MM.1S (cell line): Measurements from ENCODE around the gene CREBL2.
"Not testable (repeated sequence)": the region's sequence is repeated elsewhere in the genome, so short reads cannot be mapped to it uniquely, and the experiment has no call there.

Source experiments
- DNase-seq: peaks from one replicate; pipeline ENCODE4 v3.0.0-alpha.2; 2015
- H2AFZ ChIP-seq: fragments of 300-600 bp; sonication (generic); 2 replicates; pipeline ENCODE4 v1.6.0; 2016; ENCODE audit warnings: antibody characterized with exemption, low read length
- H3F3A ChIP-seq: fragments of 300-600 bp; sonication (generic); 2 replicates; pipeline ENCODE4 v1.6.1; 2016; ENCODE audit warnings: mild to moderate bottlenecking, antibody characterized with exemption, low read length, moderate library complexity, mixed read lengths; ENCODE audit not compliant: insufficient read depth
- H3K27ac ChIP-seq: fragments of 300-600 bp; sonication (generic); 2 replicates; pipeline ENCODE4 v1.5.1; 2016; ENCODE audit warnings: mild to moderate bottlenecking, low read length
- H3K27me3 ChIP-seq: fragments of 300-600 bp; sonication (generic); replicated peaks from 2 replicates; pipeline ENCODE4 v1.6.0; 2016; ENCODE audit warnings: low read length; ENCODE audit not compliant: insufficient read depth
- H3K36me3 ChIP-seq: fragments of 300-600 bp; sonication (generic); replicated peaks from 2 replicates; pipeline ENCODE4 v1.6.1; 2016; ENCODE audit warnings: mild to moderate bottlenecking, low read length, mixed read lengths; ENCODE audit not compliant: insufficient read depth
- H3K4me1 ChIP-seq: fragments of 300-600 bp; sonication (generic); 2 replicates; pipeline ENCODE4 v1.6.1; 2016; ENCODE audit warnings: low read length, mixed read lengths
- H3K4me2 ChIP-seq: fragments of 300-600 bp; sonication (generic); 2 replicates; pipeline ENCODE4 v1.6.0; 2016; ENCODE audit warnings: low read depth, low read length
- H3K4me3 ChIP-seq: fragments of 300-600 bp; sonication (generic); 2 replicates; pipeline ENCODE4 v1.5.1; 2016; ENCODE audit warnings: low read length, mixed read lengths
- H3K79me2 ChIP-seq: fragments of 300-600 bp; sonication (generic); 2 replicates; pipeline ENCODE4 v1.6.1; 2016; ENCODE audit warnings: mixed run types, low read length, mixed read lengths
- H3K9ac ChIP-seq: fragments of 300-600 bp; sonication (generic); 2 replicates; pipeline ENCODE4 v1.6.1; 2016; ENCODE audit warnings: low read length, mixed read lengths
- H3K9me2 ChIP-seq: fragments of 300-600 bp; sonication (generic); replicated peaks from 2 replicates; pipeline ENCODE4 v1.6.1; 2016; ENCODE audit warnings: mild to moderate bottlenecking, low read length, mixed read lengths; ENCODE audit not compliant: insufficient read depth
- H3K9me3 ChIP-seq: fragments of 300-600 bp; sonication (generic); replicated peaks from 2 replicates; pipeline ENCODE4 v1.6.1; 2016; ENCODE audit warnings: mild to moderate bottlenecking, low read length, mixed read lengths; ENCODE audit not compliant: insufficient read depth
- H4K20me1 ChIP-seq: fragments of 300-600 bp; sonication (generic); 2 replicates; pipeline ENCODE4 v1.6.1; 2016; ENCODE audit warnings: mild to moderate bottlenecking, low read length, moderate library complexity, mixed read lengths; ENCODE audit not compliant: insufficient read depth
- CTCF ChIP-seq: fragments of 300-600 bp; sonication (generic); IDR thresholded peaks from 2 replicates; pipeline ENCODE4 v1.5.1; 2016; ENCODE audit warnings: antibody characterized with exemption, low read length, mixed read lengths
- EZH2 ChIP-seq: fragments of 300-600 bp; sonication (generic); optimal IDR thresholded peaks from 2 replicates; pipeline ENCODE3; 2017; ENCODE audit warnings: low read depth, mild to moderate bottlenecking, antibody characterized with exemption, low read length, mixed read lengths
- EZH2phosphoT487 ChIP-seq: fragments of 300-600 bp; sonication (generic); IDR thresholded peaks from 2 replicates; pipeline ENCODE4 v1.6.1; 2018; ENCODE audit warnings: antibody characterized with exemption, low read length

CREBL2 gene

GRCh38 chr12:12613344-12613743 is 1.7 kb downstream of the CREBL2 start:
- Histone ChIP-seq H3K4me1 (0 out of 2 replicates have a peak, but pooled peaks cover 7% of the 10 kb centered on the region), H4K20me1 (no peaks in the 10 kb centered on the region), H3K9me3 (no peaks in the 10 kb centered on the region), H3K27ac (no peak overlapping the region), H2AFZ (no peak overlapping the region), H3K9ac (no peak overlapping the region), H3K4me3 (no peak overlapping the region), H3K4me2 (no peak overlapping the region), H3F3A (peaks cover 13% of the 10 kb centered on the region), H3K9me2 (no peaks in the 10 kb centered on the region), H3K27me3 (no peaks in the 10 kb centered on the region), H3K36me3 (no peaks in the 10 kb centered on the region), H3K79me2 (peaks cover 32% of the 10 kb centered on the region)
- TF ChIP-seq EZH2phosphoT487 (no peak), CTCF (no peak), EZH2 (no peak)
- DNase-seq: no peak

GRCh38 chr12:12614342-12614741 is 2.7 kb downstream of the CREBL2 start:
- DNase-seq: no peak
- H3K27ac ChIP-seq: no peak overlapping the region
- H3K36me3 ChIP-seq: no peaks in the 10 kb centered on the region
- H3K4me1 ChIP-seq: 0 out of 2 replicates have a peak, but pooled peaks cover 7% of the 10 kb centered on the region
- H4K20me1 ChIP-seq: no peaks in the 10 kb centered on the region
- no peaks in the 10 kb centered on the region for H3K27me3 ChIP-seq
- no peak overlapping the region for H2AFZ ChIP-seq
- no peak overlapping the region for H3K4me2 ChIP-seq
- H3F3A ChIP-seq: peaks cover 13% of the 10 kb centered on the region
- H3K4me3 ChIP-seq: no peak overlapping the region
- H3K9me3 ChIP-seq: no peaks in the 10 kb centered on the region
- TF ChIP-seq EZH2 (no peak), EZH2phosphoT487 (no peak), CTCF (no peak)
- no peak overlapping the region for H3K9ac ChIP-seq
- peaks cover 32% of the 10 kb centered on the region for H3K79me2 ChIP-seq
- H3K9me2 ChIP-seq: no peaks in the 10 kb centered on the region

GRCh38 chr12:12616512-12617310 is 5.0 kb downstream of the CREBL2 start:
- H4K20me1 ChIP-seq: no peaks in the 10 kb centered on the region
- no peak overlapping the region for H3K4me3 ChIP-seq
- H3K9me3 ChIP-seq: no peaks in the 10 kb centered on the region
- H3K79me2 ChIP-seq: peaks cover 32% of the 10 kb centered on the region
- peaks cover 9% of the 10 kb centered on the region for H3F3A ChIP-seq
- H3K4me1 ChIP-seq: 0 out of 2 replicates have a peak, but pooled peaks cover 7% of the 10 kb centered on the region
- no peak overlapping the region for H3K27ac ChIP-seq
- H3K9me2 ChIP-seq: no peaks in the 10 kb centered on the region
- H3K9ac ChIP-seq: no peak overlapping the region
- no peaks in the 10 kb centered on the region for H3K27me3 ChIP-seq
- no peak overlapping the region for H2AFZ ChIP-seq
- no peak overlapping the region for H3K4me2 ChIP-seq
- TF ChIP-seq CTCF (no peak), EZH2phosphoT487 (no peak), EZH2 (no peak)
- H3K36me3 ChIP-seq: no peaks in the 10 kb centered on the region
- no peak for DNase-seq

- not testable (repeated sequence) for DNase-seq, H2AFZ ChIP-seq, H3K4me3 ChIP-seq, H3K27ac ChIP-seq, H3K9ac ChIP-seq, H3K4me2 ChIP-seq, H3K36me3 ChIP-seq, H3K9me3 ChIP-seq, H4K20me1 ChIP-seq, H3F3A ChIP-seq, H3K9me2 ChIP-seq, H3K27me3 ChIP-seq, H3K4me1 ChIP-seq
- peaks cover 21% of the 10 kb centered on the region for H3K79me2 ChIP-seq
These were observed 6.4 kb downstream of the CREBL2 start for GRCh38 chr12:12618064-12618463.
